Measurements from ENCODE around the gene PRSS3.
"Not testable (repeated sequence)": the region's sequence is repeated elsewhere in the genome, so short reads cannot be mapped to it uniquely, and the experiment has no call there.

PRSS3 gene

GRCh38 chr9:33795819-33796218 is 458 bp downstream of the PRSS3 start:
- no peaks in the 10 kb centered on the region for H3K36me3 ChIP-seq (ENCODE audit: control insufficient read depth, insufficient read depth, low read length)
- no peak overlapping the region for H3K4me3 ChIP-seq (replicated peaks; ENCODE audit: low read depth, low read length)
- H3K27me3 ChIP-seq (replicated peaks; ENCODE audit: control insufficient read depth, insufficient read depth, low read length) = peaks cover 5% of the 10 kb centered on the region
- TF ChIP-seq CTCF (IDR thresholded peaks at IDR 0.05; ENCODE audit: insufficient read depth, low read length, poor library complexity, severe bottlenecking) = no peak
- no peak for DNase-seq (ENCODE audit: extremely low read depth, insufficient read length)

GRCh38 chr9:33796679-33797078 is 1.3 kb downstream of the PRSS3 start:
- not testable (repeated sequence) for DNase-seq (ENCODE audit: extremely low read depth, insufficient read length); H3K4me3 ChIP-seq (replicated peaks; ENCODE audit: low read depth, low read length); H3K27me3 ChIP-seq (replicated peaks; ENCODE audit: control insufficient read depth, insufficient read depth, low read length); H3K36me3 ChIP-seq (ENCODE audit: control insufficient read depth, insufficient read depth, low read length)

- no peaks in the 10 kb centered on the region for H3K36me3 ChIP-seq (ENCODE audit: control insufficient read depth, insufficient read depth, low read length)
- TF ChIP-seq CTCF (IDR thresholded peaks at IDR 0.05; ENCODE audit: insufficient read depth, low read length, poor library complexity, severe bottlenecking) = no peak
- H3K27me3 ChIP-seq (replicated peaks; ENCODE audit: control insufficient read depth, insufficient read depth, low read length) = peaks cover 5% of the 10 kb centered on the region
- DNase-seq (ENCODE audit: extremely low read depth, insufficient read length) = no peak
- H3K4me3 ChIP-seq (replicated peaks; ENCODE audit: low read depth, low read length) = no peak overlapping the region
Observed at GRCh38 chr9:33797837-33798236, 2.5 kb downstream of the PRSS3 start.

GRCh38 chr9:33798545-33798944 is 3.2 kb downstream of the PRSS3 start:
- DNase-seq (ENCODE audit: extremely low read depth, insufficient read length) = no peak
- H3K4me3 ChIP-seq (replicated peaks; ENCODE audit: low read depth, low read length) = no peak overlapping the region
- H3K27me3 ChIP-seq (replicated peaks; ENCODE audit: control insufficient read depth, insufficient read depth, low read length) = peaks cover 5% of the 10 kb centered on the region
- H3K36me3 ChIP-seq (ENCODE audit: control insufficient read depth, insufficient read depth, low read length) = no peaks in the 10 kb centered on the region
- no peak for TF ChIP-seq CTCF (IDR thresholded peaks at IDR 0.05; ENCODE audit: insufficient read depth, low read length, poor library complexity, severe bottlenecking)

GRCh38 chr9:33799928-33800704 is 4.8 kb downstream of the PRSS3 start:
- TF ChIP-seq CTCF (IDR thresholded peaks at IDR 0.05; ENCODE audit: insufficient read depth, low read length, poor library complexity, severe bottlenecking) = no peak
- no peak for DNase-seq (ENCODE audit: extremely low read depth, insufficient read length)

GRCh38 chr9:33800886-33801285 is 5.5 kb downstream of the PRSS3 start:
- peaks cover 3% of the 10 kb centered on the region; the same call in 1 of the 2 replicates for H3K27me3 ChIP-seq (replicated peaks; ENCODE audit: control insufficient read depth, insufficient read depth, low read length)
- DNase-seq (ENCODE audit: extremely low read depth, insufficient read length) = no peak

More at GRCh38 chr9:33799928-33800704, 4.8 kb downstream of the PRSS3 start:
- Histone ChIP-seq H3K27me3 (replicated peaks; ENCODE audit: control insufficient read depth, insufficient read depth, low read length) (peaks cover 3% of the 10 kb centered on the region; the same call in 1 of the 2 replicates), H3K4me3 (replicated peaks; ENCODE audit: low read depth, low read length) (no peak overlapping the region), H3K36me3 (ENCODE audit: control insufficient read depth, insufficient read depth, low read length) (no peaks in the 10 kb centered on the region)

GRCh38 chr9:33801943-33802500 is 6.7 kb downstream of the PRSS3 start:
- not testable (repeated sequence) for DNase-seq (ENCODE audit: extremely low read depth, insufficient read length); H3K27me3 ChIP-seq (replicated peaks; ENCODE audit: control insufficient read depth, insufficient read depth, low read length); H3K4me3 ChIP-seq (replicated peaks; ENCODE audit: low read depth, low read length); H3K36me3 ChIP-seq (ENCODE audit: control insufficient read depth, insufficient read depth, low read length)

More at GRCh38 chr9:33800886-33801285, 5.5 kb downstream of the PRSS3 start:
- H3K4me3 ChIP-seq (replicated peaks; ENCODE audit: low read depth, low read length) = no peak overlapping the region
- no peak for TF ChIP-seq CTCF (IDR thresholded peaks at IDR 0.05; ENCODE audit: insufficient read depth, low read length, poor library complexity, severe bottlenecking)
- no peaks in the 10 kb centered on the region for H3K36me3 ChIP-seq (ENCODE audit: control insufficient read depth, insufficient read depth, low read length)

GRCh38 chr9:33804196-33804595 is 8.8 kb downstream of the PRSS3 start:
- not testable (repeated sequence) for H3K4me3 ChIP-seq (replicated peaks; ENCODE audit: low read depth, low read length); H3K36me3 ChIP-seq (ENCODE audit: control insufficient read depth, insufficient read depth, low read length); DNase-seq (ENCODE audit: extremely low read depth, insufficient read length); H3K27me3 ChIP-seq (replicated peaks; ENCODE audit: control insufficient read depth, insufficient read depth, low read length)

GRCh38 chr9:33807156-33807555 is 11.8 kb downstream of the PRSS3 start:
- H3K27me3 ChIP-seq (replicated peaks; ENCODE audit: control insufficient read depth, insufficient read depth, low read length); H3K36me3 ChIP-seq (ENCODE audit: control insufficient read depth, insufficient read depth, low read length); DNase-seq (ENCODE audit: extremely low read depth, insufficient read length); H3K4me3 ChIP-seq (replicated peaks; ENCODE audit: low read depth, low read length): not testable (repeated sequence)

Measured in GM06990 (cell line).